Astrocyte of the spinal cord (primary cell): ENCODE measurements around the gene SYPL2.
A peak's percentile ranks its signal among the peaks of the same experiment; 100 is the strongest.

ENCODE experiments used
- DNase-seq: peaks from one replicate; pipeline ENCODE4 v3.0.0; 2011; ENCODE audit warnings: low read depth, low spot score
- H3K4me3 ChIP-seq: 2 replicates; pipeline ENCODE4 v1.5.1; 2011; ENCODE audit warnings: low read depth, mild to moderate bottlenecking, low read length, moderate library complexity
- in situ Hi-C: cut with HindIII; loops from 2 replicates; pipeline ENCODE4 v1.10.0; 2017; ENCODE audit warnings: low sequenced_read_pairs
- TF ChIP-seq, protein P1 (sequence below): IDR thresholded peaks from 2 replicates; pipeline ENCODE4 v1.5.1; 2012; ENCODE audit warnings: low read depth, mild to moderate bottlenecking, low read length, inconsistent platforms

SYPL2 gene

GRCh38 chr1:109522026-109522425 lies 55.7 kb downstream of the SYPL2 start:
- H3K4me3 ChIP-seq: no peak overlapping the region
- in situ Hi-C loops: no loop called here
- DNase-seq: no peak
- TF ChIP-seq, protein P1, sequence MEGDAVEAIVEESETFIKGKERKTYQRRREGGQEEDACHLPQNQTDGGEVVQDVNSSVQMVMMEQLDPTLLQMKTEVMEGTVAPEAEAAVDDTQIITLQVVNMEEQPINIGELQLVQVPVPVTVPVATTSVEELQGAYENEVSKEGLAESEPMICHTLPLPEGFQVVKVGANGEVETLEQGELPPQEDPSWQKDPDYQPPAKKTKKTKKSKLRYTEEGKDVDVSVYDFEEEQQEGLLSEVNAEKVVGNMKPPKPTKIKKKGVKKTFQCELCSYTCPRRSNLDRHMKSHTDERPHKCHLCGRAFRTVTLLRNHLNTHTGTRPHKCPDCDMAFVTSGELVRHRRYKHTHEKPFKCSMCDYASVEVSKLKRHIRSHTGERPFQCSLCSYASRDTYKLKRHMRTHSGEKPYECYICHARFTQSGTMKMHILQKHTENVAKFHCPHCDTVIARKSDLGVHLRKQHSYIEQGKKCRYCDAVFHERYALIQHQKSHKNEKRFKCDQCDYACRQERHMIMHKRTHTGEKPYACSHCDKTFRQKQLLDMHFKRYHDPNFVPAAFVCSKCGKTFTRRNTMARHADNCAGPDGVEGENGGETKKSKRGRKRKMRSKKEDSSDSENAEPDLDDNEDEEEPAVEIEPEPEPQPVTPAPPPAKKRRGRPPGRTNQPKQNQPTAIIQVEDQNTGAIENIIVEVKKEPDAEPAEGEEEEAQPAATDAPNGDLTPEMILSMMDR: no peak

DNA sequence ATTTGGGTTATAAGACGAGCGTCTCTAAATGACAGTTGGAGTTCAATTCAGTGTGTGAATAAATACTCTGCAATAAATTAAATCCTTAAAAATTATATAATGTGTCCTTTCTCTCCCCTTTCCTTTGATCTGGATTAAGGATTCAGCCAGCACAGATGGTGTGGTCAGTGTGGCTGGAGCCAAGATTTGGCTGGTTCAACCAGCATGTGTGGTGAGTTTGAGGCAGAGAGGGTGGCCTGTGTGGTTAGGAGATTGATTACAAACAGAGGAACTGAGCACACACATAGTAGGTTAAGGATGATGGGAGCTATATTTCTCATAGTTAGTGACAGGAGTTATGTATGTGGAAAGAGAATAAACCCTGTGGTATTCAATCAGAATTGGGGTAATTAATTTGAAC lies 57.4 kb downstream of the SYPL2 start:
- peak; percentile 33 for DNase-seq
- in situ Hi-C loops: no loop called here
- H3K4me3 ChIP-seq: no peak overlapping the region
- TF ChIP-seq, protein P1: no peak

GRCh38 chr1:109527098-109527811 lies 60.9 kb downstream of the SYPL2 start:
- in situ Hi-C loops: no loop called here
- TF ChIP-seq, protein P1: no peak
- H3K4me3 ChIP-seq: no peak overlapping the region
- DNase-seq: no peak

- TF ChIP-seq, protein P1: no peak
- no peak overlapping the region for H3K4me3 ChIP-seq
- in situ Hi-C loops: no loop called here
- DNase-seq: no peak
Observed at GRCh38 chr1:109527846-109528695, 61.7 kb downstream of the SYPL2 start.

GRCh38 chr1:109528712-109529111 lies 62.4 kb downstream of the SYPL2 start:
- no peak for DNase-seq
- TF ChIP-seq, protein P1: no peak
- in situ Hi-C loops: no loop called here
- no peak overlapping the region for H3K4me3 ChIP-seq

GRCh38 chr1:109529881-109530456 lies 63.6 kb downstream of the SYPL2 start:
- DNase-seq: no peak
- TF ChIP-seq, protein P1: no peak
- in situ Hi-C loops: no loop called here

More at GRCh38 chr1:109529881-109530456, 63.6 kb downstream of the SYPL2 start:
- H3K4me3 ChIP-seq: no peak overlapping the region
